NCI-H524 treated with DMSO at 0.1 percent for 48 hours (cell line): ENCODE results near the gene PTPRN2.

Experiments
- DNase-seq: peaks from one replicate; lab custom pipeline; 2025; lab: John Stamatoyannopoulos, UW

Gene PTPRN2

GRCh38 chr7:158113321-158114025, 474.1 kb downstream of the PTPRN2 start:
- no peak for DNase-seq

DNA sequence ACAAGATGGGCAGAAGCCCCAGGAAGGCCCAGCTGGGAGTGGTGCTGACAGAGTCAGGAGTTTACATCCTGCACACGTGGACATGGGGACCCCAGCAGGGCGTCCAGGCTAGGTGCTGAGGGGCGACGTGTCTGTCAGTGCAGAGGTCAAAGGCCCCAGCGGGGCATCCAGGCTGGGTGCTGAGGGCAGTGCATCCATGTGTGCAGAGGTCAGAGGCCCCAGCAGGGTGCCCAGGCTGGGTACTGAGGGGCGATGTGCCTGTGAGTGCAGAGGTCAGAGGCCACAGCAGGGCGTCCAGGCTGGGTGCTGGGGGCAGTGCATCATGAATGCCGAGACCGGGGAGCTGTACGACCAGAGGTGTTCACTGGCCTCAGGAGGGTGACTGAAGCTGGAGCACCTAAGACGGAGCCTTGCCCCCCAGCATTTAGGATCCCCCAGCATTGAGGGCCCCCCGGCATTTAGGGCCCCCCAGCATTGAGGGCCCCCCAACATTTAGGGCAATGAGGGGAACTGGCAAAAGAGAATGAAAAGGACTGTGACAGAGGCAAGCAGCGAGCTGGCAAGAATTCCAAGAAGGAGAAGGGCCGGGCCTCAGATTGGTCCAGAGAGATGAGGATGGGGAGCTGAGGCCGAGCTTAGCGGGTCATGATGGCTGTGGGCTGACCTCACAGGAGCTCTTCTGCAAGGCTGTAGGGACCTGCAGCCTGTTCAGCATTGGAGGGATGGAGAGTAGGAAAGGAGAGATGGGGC, 474.9 kb downstream of the PTPRN2 start:
- no peak for DNase-seq

GRCh38 chr7:158111906-158112570, 475.6 kb downstream of the PTPRN2 start:
- no peak for DNase-seq

DNA sequence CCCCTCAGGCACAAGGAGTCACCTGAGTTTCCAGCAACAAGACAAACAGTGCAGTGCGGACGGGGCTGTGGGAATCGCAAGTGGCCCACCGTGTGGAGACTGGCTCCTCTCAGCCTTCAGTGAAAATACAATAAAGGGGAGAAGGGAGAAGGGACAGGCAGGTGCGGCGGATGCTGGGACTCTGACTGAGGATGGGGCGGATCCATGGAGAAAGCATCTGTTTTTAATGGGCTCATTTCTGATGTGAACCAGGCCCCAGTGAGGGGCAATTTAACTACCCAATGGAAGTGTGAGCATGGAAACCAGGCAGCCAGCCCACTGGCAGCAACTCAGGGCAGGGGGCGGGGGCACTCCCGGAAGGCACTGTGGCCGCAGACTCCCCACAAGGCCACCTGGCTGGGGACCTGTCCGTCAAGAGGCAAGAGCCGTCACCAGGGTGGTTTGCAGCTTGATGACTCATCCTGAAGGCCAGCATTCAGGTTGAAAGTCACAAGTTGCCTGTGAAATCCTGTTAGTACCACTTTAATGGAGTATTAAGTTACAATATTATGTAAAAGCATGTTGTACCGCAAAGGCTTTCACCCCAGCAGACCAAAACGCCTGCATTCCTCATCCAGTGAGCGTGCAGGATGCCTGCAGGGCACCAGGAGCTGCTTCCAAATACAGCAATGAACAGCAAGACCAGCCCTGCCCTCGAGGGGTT, 476.4 kb downstream of the PTPRN2 start:
- no peak for DNase-seq

DNA sequence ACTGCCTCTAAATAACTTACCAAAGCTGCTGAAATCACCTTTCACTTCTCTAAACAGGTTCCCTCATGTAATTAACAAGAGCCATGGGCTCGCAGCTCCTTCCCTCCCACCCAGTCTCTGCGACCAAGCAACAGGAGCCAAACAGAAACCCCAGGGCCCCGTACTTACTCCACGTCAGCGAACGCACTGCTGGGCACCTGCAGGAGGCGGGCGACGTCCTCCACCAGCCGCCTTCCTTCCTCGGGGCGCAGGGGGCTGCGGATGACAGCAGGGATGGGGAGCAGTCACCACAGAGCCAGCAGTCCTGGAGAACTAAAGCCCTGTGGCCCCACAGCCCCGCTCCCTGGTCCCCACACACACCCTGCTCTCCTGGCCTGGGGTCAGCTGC, 477.0 kb downstream of the PTPRN2 start:
- no peak for DNase-seq

DNA sequence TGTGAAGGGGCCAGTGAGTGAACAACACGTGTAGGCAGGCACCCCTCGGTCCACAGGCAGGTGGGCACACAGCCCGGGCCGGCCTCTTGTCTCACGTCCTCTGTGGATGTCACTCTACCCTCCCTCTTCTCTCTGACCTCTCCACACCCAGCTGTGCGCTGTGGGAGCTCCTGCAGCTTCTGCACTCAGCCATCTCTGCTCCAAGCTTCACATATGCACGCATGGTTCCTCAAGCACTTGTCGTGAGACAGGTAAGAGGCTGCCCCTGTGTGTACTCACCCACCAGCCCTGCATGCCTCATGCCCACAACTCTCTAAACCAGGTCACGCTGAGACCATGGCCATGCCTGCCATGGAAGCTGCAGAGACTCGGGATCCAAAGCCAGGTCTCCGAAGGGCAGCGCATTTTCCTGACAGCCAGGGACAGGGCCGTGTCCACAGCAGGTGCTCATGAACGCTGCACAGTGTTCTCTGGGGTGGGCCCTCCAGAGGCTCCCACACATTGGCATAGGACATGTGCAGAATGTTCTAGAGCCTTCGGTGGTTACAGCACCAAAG, 477.5 kb downstream of the PTPRN2 start:
- DNase-seq = no peak

DNA sequence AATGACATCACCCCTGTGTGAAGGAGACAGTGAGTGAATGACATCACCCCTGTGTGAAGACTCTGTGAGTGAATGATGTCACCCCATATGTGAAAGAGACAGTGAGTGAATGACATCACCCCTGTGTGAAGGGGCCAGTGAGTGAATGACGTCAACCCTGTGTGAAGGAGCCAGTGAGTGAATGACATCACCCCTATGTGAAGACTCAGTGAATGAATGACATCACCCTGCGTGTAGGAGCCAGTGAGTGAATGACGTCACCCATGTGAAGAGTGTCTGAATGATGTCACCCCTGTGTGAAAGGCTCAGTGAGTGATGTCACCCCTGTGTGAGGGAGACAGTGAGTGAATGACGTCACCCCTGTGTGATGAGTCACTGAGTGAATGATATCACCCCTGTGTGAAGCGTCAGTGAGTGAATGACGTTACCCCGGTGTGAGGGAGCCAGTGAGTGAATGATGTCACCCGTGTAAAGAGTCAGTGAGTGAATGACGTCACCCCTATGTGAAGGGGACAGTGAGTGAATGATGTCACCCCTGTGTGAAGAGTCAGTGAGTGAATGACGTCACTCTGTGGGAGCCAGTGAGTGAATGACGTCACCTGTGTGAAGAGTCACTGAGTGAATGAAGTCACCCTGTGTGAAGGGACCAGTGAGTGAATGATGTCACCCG, 478.1 kb downstream of the PTPRN2 start:
- DNase-seq = no peak

GRCh38 chr7:158108646-158109293, 478.9 kb downstream of the PTPRN2 start:
- no peak for DNase-seq

DNA sequence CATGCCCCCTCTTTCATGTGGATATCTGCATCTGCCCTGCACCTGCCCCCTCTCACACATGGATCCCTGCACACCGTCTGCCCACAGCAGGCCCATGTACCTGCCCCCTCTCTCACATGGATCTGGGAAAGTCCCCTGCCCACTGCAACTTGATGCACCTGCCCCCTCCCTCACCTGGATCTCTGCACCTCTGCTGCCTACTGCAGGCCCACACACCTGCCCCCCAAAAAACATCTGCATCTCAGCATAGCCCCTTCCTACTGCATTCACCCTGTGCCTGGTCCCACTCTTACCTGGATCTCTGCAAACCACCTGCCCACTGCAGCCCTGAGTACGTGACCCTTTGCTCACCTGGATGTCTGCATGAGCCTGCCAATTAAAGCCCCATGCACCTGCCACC, 479.8 kb downstream of the PTPRN2 start:
- DNase-seq = no peak

DNA sequence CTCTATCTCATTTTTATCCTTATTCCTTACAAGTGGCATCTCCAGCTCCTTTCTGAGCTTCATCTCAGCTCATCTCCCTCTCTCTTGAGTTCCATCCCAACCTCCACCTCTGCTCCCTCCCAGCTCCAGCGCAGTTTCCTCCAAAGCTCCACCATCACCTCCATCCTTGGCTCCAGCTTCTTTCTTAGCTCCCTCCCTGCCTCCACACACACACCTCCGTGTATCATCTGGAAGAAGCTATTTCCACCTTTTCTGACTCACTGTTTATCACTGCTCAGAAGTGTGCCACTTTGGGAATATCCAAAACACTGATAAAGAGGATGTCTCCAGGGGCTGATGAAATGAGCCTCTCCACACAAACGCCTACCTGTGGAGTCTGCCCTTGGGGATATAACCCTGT, 481.4 kb downstream of the PTPRN2 start:
- no peak for DNase-seq

GRCh38 chr7:158103378-158103777, 484.2 kb downstream of the PTPRN2 start:
- no peak for DNase-seq

- DNase-seq = no peak
These were observed 484.7 kb downstream of the PTPRN2 start for GRCh38 chr7:158102897-158103296.

GRCh38 chr7:158101821-158102450, 485.7 kb downstream of the PTPRN2 start:
- no peak for DNase-seq

DNA sequence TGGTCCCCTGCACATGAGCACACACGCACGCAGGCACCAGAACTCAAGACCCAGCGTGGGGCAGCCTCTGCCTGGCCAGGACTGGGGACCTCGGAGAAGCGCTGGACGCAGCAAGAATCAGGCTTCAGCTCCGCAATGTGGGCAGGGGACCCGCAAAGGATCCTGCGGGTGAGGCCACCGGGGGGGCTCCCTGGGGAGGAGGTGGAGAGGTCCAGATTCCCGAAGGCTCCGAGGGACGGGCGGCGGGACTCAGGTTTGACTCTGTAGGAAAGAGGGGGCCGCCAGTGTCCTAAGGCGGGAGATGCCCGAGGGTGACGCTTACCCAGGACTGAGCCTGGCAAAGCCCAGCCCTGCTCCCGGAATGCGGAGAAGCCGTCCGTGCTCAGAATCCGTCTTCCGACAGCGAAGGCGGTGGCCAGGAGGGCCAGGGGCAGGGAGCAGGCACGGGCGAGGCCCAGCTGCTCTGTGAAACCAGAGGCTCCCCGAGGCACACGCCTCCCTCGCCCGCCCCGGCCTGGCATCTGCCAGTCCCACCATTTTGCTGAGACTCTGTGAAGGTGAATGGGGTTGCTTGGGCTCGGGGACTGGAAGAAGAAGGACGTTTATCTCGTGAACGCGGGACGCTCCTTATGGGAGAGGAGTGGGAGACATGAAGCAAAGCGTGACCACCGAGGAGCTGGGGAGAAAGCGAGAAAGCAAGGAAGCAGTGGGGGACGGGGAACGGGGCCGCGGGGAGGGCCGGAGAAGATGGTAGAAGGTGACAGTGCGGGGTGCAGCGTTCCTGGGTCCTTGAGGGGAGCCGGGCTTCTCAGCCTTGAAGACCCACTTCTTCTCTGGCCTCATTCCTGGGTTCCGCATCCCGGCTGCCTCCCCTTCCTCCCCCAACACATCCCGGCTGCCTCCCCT, 489.2 kb downstream of the PTPRN2 start:
- no peak for DNase-seq

DNA sequence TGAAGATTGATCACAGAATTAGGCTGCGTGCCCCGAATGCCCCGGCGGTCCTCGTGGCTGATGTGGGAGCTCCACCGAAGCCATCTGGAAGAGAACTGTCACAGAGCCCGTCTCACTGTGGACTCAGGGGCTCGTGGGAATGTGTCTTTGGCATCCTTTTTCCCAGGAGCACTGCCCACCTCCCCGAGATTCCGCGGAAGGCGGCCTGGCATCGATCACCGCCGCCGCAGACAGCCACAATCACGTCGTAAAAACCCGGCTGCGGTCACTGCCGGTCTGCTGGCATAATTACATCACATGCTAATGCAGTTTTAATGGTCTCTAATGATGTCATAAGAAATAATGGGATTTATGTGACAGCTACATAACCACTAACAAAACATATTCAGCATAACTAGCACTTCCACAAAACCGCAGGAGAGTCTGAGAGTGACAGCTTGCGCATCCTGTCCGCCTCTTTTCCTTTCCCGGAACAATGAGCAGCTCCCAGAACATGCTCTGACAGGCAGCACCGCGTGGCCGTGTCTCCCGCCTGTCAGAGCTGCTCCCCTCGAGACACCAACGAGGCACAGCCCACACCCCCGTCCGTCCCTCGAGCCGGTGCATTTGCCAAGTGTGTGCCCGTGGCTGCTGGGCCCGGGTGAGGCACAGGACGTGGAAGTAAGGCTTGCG, 490.0 kb downstream of the PTPRN2 start:
- no peak for DNase-seq

- DNase-seq = no peak
These were observed 490.5 kb downstream of the PTPRN2 start for GRCh38 chr7:158097106-158097452.

- DNase-seq = no peak
These were observed 491.0 kb downstream of the PTPRN2 start for GRCh38 chr7:158096582-158096981.

DNA sequence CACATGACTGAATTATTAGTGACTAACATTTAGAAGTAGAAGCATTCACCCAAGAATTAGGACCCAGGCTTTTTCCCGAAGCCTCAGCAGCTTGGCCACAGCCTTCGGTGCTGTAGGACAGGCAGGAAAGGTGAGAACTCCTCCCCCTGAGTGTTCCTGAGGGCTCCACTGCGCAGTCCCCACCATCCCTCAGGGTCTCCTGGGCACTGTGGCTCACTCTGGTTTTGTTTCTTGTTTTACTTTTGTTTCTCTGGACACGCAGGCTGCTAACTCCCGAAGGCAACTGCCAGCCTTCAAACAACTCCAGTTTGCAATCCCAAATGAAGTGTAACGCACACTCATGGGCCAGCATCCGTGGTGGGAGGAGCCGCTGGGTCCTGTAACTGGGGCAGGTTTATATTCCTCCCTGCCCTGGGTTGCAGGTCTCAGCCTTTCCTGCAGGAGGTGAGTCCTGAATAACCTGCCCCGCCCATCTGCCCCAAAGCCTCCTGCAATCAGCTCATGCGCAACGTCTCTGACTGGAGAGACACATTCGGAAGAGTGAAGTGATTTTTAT, 492.9 kb downstream of the PTPRN2 start:
- no peak for DNase-seq

DNA sequence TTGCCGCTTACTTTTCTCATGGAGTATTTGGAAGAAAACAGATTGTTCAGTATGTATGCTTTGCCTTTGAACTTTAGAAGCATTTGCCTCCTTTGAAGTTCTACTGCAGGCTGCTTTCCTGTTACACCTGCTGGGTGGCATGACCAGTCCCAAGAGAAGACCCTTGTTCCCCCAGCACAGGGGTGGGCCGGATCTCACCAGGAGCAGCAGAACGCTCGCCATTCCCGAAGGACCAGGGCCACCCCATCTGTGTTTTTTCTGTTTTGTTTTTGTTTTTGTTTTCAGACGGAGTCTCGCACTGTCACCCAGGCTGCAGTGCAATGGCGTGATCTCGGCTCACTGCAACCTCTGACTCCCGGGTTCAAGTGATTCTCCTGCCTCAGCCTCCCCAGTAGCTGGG, 493.6 kb downstream of the PTPRN2 start:
- DNase-seq = no peak
